ENCODE results near the gene HEXIM2. TPM values are rescaled to one million over a fixed set of nuclear protein-coding genes. Genes with fewer than 3 reads are reported as not detected.

The HEXIM2 gene
- total RNA-seq, 4 donors from 2014 or later, result 2.2 to 10.4 (median 4.4) TPM

DNA sequence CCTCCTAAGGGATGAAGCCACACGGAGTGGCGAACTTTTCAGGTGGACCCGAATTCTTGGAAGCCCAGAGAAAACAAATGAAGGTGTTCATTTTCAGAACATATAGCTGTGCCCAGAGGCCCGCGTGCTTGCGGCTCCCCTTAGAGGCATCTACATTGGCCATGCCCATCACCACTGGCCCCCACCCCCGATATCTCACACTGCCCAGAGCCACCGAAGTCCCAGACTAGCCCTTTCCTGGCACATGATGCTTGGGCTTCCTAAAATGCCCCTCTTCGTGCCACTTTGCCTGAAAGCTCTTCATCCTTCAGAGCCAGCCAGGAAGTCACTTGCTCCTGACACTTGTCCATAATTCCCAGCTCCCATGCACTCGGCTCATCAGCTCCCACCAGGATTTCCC lies 15.5 kb upstream of the HEXIM2 start:
- DNase-seq (ENCODE audit: low spot score in 2 of 2), result no peak
- WGBS, result 85% methylated on average over 10 of the region's 10 CpGs
- Histone ChIP-seq H3K4me1 (peaks cover 48% of the 10 kb centered on the region), H3K27me3 (no peaks in the 10 kb centered on the region), H3K36me3 (no peaks in the 10 kb centered on the region), H3K27ac (peak overlapping the region; percentile 100), H3K4me3 (no peak overlapping the region), H3K9me3 (no peaks in the 10 kb centered on the region)
- no peak for TF ChIP-seq POLR2A (IDR thresholded peaks at IDR 0.05)
- no peak for TF ChIP-seq POLR2AphosphoS5 (IDR thresholded peaks at IDR 0.05)
- TF ChIP-seq, protein P1, sequence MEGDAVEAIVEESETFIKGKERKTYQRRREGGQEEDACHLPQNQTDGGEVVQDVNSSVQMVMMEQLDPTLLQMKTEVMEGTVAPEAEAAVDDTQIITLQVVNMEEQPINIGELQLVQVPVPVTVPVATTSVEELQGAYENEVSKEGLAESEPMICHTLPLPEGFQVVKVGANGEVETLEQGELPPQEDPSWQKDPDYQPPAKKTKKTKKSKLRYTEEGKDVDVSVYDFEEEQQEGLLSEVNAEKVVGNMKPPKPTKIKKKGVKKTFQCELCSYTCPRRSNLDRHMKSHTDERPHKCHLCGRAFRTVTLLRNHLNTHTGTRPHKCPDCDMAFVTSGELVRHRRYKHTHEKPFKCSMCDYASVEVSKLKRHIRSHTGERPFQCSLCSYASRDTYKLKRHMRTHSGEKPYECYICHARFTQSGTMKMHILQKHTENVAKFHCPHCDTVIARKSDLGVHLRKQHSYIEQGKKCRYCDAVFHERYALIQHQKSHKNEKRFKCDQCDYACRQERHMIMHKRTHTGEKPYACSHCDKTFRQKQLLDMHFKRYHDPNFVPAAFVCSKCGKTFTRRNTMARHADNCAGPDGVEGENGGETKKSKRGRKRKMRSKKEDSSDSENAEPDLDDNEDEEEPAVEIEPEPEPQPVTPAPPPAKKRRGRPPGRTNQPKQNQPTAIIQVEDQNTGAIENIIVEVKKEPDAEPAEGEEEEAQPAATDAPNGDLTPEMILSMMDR (IDR thresholded peaks at IDR 0.05), result no peak
- no peak for TF ChIP-seq EP300 (IDR thresholded peaks at IDR 0.05)

DNA sequence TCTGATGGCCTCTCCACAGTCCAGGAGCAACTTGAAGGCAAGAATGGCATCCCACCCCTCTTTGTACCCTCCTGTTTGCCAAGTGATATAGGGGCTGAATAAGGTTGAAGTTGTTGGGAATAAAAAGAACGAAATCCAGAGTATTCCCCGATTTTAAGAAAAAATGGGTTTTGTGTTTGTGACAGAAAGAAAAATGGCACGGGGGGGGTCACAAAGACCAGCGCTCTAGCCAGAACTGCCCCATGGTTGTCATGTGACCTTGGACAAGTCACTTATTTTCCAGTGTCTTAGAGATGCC lies 15.1 kb upstream of the HEXIM2 start:
- Histone ChIP-seq H3K4me3 (peak overlapping the region; percentile 76), H3K27me3 (no peaks in the 10 kb centered on the region), H3K4me1 (peaks cover 52% of the 10 kb centered on the region), H3K27ac (peak overlapping the region; percentile 100), H3K9me3 (no peaks in the 10 kb centered on the region), H3K36me3 (no peaks in the 10 kb centered on the region)
- no peak for DNase-seq (ENCODE audit: low spot score in 2 of 2)
- no peak for TF ChIP-seq POLR2A (IDR thresholded peaks at IDR 0.05)
- TF ChIP-seq POLR2AphosphoS5 (IDR thresholded peaks at IDR 0.05), result no peak
- TF ChIP-seq, protein P1 (IDR thresholded peaks at IDR 0.05), result no peak
- no peak for TF ChIP-seq EP300 (IDR thresholded peaks at IDR 0.05)
- WGBS, result 68% methylated on average over 4 of the region's 4 CpGs

DNA sequence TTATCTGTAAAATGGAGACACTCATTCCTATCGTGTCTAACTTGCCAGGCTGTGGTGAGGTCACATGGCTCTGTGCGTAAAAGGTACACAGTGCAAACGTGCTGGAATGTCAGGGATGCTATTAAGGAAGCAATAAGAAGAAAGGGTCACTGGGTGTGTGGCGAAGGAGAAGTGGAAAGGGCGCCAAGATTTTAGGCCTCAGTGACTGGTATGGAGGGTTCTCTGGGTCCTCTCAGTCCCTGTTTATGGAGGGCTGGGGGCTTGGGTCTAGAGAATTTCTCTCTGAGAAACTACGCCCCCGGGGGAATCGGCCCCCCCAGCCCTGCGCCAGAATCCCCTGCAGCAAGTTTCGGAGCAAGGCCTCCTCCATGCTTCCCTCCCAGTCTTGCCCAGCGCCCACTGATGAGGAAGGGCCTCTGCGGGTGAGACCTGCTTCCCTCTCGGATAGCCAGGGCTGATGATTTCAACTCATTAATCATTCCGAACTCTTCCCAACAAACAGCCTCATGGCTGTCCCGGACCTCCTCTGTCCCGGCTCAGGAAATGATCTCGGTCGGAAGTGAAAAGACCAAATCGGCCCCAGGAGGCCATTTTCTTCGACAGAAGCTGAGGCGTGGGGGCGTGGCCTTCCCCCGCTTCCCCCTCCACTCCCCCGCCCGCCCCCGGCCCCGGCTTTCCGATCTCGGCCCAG lies 14.6 kb upstream of the HEXIM2 start:
- TF ChIP-seq, protein P1 (IDR thresholded peaks at IDR 0.05), result no peak
- no peak for TF ChIP-seq POLR2AphosphoS5 (IDR thresholded peaks at IDR 0.05)
- TF ChIP-seq EP300 (IDR thresholded peaks at IDR 0.05), result no peak
- no peak for TF ChIP-seq POLR2A (IDR thresholded peaks at IDR 0.05)
- no peaks in the 10 kb centered on the region for H3K9me3 ChIP-seq
- 5% methylated on average over 29 of the region's 29 CpGs for WGBS
- H3K27ac ChIP-seq, result peak overlapping the region; percentile 100
- H3K4me1 ChIP-seq, result peaks cover 57% of the 10 kb centered on the region
- H3K4me3 ChIP-seq, result peak overlapping the region; percentile 76
- no peaks in the 10 kb centered on the region for H3K27me3 ChIP-seq
- peak in 1 of 2 donors; percentile 89 for DNase-seq (ENCODE audit: low spot score in 2 of 2)
- H3K36me3 ChIP-seq, result no peaks in the 10 kb centered on the region

DNA sequence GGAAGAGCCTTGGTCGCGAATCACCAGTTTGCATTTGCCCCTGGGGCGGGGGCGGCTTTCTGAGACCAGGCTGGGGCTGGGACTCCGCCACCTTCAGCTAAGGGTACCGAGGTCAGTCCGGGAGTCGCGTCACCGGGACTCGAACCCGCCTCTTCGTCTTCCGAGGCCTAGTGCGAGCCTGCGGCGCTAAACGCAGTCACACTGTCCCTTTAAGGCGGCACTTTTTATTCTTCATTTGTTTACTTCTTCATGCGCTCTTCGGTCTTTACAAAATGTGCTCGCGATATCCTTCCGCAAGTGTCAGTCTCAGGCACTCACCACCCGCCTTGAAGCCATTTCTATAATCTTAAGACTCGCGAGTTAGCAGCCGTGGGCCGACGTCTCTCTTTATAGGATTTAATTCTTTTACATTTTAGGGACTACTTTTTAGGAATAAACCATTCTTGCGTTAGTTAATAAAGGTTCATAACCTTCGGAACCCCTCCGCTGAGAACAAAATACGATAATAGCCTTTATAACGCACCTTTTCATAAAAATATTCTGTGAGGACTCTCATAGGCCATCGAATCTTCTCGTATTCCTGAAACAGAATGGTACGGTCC lies 14.0 kb upstream of the HEXIM2 start:
- TF ChIP-seq, protein P1 (IDR thresholded peaks at IDR 0.05), result no peak
- no peak for TF ChIP-seq EP300 (IDR thresholded peaks at IDR 0.05)
- peak in 2 of 3 donors; percentile 92 to 96 for TF ChIP-seq POLR2AphosphoS5 (IDR thresholded peaks at IDR 0.05)
- no peaks in the 10 kb centered on the region for H3K27me3 ChIP-seq
- peaks cover 63% of the 10 kb centered on the region for H3K4me1 ChIP-seq
- H3K36me3 ChIP-seq, result no peaks in the 10 kb centered on the region
- H3K27ac ChIP-seq, result peak overlapping the region; percentile 100
- H3K4me3 ChIP-seq, result peak overlapping the region; percentile 76
- no peak for DNase-seq (ENCODE audit: low spot score in 2 of 2)
- no peaks in the 10 kb centered on the region for H3K9me3 ChIP-seq
- WGBS, result under 1% methylated on average over 38 of the region's 38 CpGs

DNA sequence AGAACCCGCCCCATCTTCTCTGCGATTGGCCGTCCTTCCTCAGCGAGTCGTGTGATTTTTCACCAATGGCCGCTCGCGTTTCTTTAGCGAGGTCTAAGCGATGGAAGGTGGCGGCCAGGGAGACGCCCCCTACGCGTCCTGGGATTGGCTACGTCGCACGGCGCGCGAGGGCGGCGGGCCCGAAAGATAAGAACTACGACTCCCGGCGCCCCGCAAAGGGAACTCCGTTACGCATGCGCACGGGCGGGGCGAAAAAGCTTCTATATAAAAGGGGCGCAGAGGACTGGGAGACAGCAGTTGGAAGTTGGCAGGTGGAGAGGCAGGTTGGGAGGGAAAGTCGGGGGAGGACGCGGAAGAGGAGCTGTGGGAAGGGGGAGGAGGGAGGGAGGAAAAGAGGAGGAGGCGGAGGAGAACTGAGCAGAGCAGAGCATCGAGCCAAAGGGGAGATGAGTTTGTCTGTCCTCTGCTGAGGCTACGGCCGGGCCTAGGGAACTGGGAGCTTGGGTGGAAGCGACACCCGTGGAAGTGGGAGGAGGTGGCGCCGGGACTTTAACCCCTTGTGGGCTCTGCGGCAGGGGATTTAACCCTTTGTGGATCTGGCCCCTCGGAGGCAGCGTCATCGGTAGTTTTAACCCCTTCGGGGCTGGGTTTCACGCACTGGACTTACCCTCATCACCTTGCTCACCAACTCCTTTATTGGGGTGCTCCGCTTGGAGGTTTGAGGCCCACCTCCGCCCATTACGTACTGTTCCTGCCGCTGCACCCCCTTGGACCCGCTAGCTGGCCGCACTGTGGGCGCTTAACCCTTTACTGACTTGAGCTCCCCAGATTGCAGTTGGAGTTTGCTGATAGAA lies 13.3 kb upstream of the HEXIM2 start, which contains the start of gene HEXIM1:
Gene HEXIM1 (plus strand): TSS at position 293 of the 854 bp plus-strand sequence. CDS start 716 bp downstream, outside the sequence.
- Histone ChIP-seq H3K9me3 (no peaks in the 10 kb centered on the region), H3K27ac (peak within 1 kb of the TSS; percentile 100), H3K4me1 (peaks cover 64% of the 10 kb centered on the region), H3K27me3 (no peaks in the 10 kb centered on the region), H3K4me3 (peak within 1 kb of the TSS; percentile 76), H3K36me3 (no peaks in the 10 kb centered on the region)
- peak; percentile 100 for DNase-seq (ENCODE audit: low spot score in 2 of 2)
- peak; percentile 91 to 99 (median 98) for TF ChIP-seq POLR2AphosphoS5 (IDR thresholded peaks at IDR 0.05)
- peak; percentile 98 to 100 for TF ChIP-seq POLR2A (IDR thresholded peaks at IDR 0.05)
- no peak for TF ChIP-seq EP300 (IDR thresholded peaks at IDR 0.05)
- TF ChIP-seq, protein P1 (IDR thresholded peaks at IDR 0.05), result no peak
- WGBS, result under 1% methylated on average over 58 of the region's 58 CpGs
